ENCODE measurements around the gene DNM3.

The DNM3 gene

DNA sequence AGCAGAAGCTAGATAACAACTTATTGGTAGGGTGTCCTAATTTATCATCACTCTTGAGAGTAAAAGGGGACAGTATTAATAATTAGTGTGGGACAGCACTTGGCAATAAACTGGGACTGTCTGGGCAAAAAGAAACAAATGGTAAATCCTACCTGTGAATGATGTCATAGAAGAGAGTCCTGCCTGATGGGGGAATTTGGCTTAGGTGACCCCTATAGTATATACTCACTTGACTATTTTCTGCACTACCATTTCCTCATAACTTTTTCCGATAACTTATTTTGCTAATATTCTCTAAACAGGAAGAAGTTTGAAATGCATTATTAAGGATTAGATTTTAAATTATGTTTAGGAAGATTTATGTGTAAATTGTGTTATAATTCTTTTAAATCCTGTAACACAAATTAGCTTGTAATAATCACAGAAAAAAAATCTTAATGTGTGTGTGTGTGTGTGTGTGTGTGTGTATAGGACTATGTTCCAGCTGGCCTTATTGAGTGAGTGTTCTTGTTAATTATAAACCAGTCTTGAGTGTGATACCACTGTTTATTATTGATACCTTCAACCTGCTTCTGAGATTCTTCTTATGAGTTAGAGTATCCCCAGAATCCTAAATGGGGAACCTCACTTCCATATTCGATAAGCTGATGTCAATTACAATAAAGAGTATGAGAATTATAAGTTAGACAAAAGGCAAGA, 435.0 kb downstream of the DNM3 start:
- H3K27me3 ChIP-seq (ENCODE audit: insufficient read depth, low read length), result no peaks in the 10 kb centered on the region
- H3K79me2 ChIP-seq (ENCODE audit: insufficient read depth, low read length), result no peaks in the 10 kb centered on the region
- no peak overlapping the region for H3K4me2 ChIP-seq (ENCODE audit: low read length)
- H4K20me1 ChIP-seq (ENCODE audit: insufficient read depth, low read length), result no peaks in the 10 kb centered on the region
- no peak overlapping the region for H2AFZ ChIP-seq (ENCODE audit: low read length)
- TF ChIP-seq CTCF (IDR thresholded peaks at IDR 0.05; ENCODE audit: low read length) (no peak), EZH2 (IDR thresholded peaks at IDR 0.05; ENCODE audit: borderline replicate concordance, low read length) (no peak)
- no peak overlapping the region for H3K9ac ChIP-seq (ENCODE audit: low read length)
- no peaks in the 10 kb centered on the region for H3K36me3 ChIP-seq (ENCODE audit: insufficient read depth, low read length)
- no peak overlapping the region for H3K4me3 ChIP-seq (ENCODE audit: low read depth, low read length, poor library complexity, severe bottlenecking)
- H3K4me1 ChIP-seq (ENCODE audit: insufficient read depth, low read length, severe bottlenecking), result peaks cover 3% of the 10 kb centered on the region
- no peaks in the 10 kb centered on the region for H3F3A ChIP-seq (ENCODE audit: insufficient read depth, low read length)
- H3K9me3 ChIP-seq (ENCODE audit: low read length), result no peaks in the 10 kb centered on the region
- no peaks in the 10 kb centered on the region for H3K9me2 ChIP-seq (ENCODE audit: low read depth, low read length)
- no peak overlapping the region for H3K27ac ChIP-seq (ENCODE audit: low read depth, low read length, poor library complexity, severe bottlenecking)

DNA sequence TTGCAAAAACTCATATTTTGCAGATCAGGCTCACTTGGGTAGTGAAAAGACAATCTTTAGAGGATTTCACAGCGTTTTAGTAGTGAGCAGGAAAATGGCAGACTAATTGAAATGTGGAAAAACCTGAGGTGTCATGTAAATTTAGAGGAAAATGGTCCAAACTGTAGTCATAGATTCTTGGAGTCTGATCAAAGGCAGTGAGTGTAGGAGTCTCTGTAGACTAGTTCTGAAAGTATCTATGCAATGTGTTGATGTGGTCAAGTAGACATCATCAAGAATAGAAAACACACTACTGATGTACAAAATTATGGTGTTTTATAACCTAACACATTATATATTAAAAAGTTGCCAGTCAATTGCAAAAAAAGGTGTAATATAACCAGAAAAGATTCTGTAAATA, 436.0 kb downstream of the DNM3 start:
- Histone ChIP-seq H3K27me3 (ENCODE audit: insufficient read depth, low read length) (no peaks in the 10 kb centered on the region), H3F3A (ENCODE audit: insufficient read depth, low read length) (no peaks in the 10 kb centered on the region), H3K79me2 (ENCODE audit: insufficient read depth, low read length) (no peaks in the 10 kb centered on the region), H4K20me1 (ENCODE audit: insufficient read depth, low read length) (no peaks in the 10 kb centered on the region), H3K9me2 (ENCODE audit: low read depth, low read length) (no peaks in the 10 kb centered on the region), H3K4me3 (ENCODE audit: low read depth, low read length, poor library complexity, severe bottlenecking) (no peak overlapping the region), H3K9me3 (ENCODE audit: low read length) (no peaks in the 10 kb centered on the region), H3K4me1 (ENCODE audit: insufficient read depth, low read length, severe bottlenecking) (peaks cover 3% of the 10 kb centered on the region), H3K9ac (ENCODE audit: low read length) (no peak overlapping the region), H2AFZ (ENCODE audit: low read length) (no peak overlapping the region; the same call in 1 of the 2 replicates), H3K4me2 (ENCODE audit: low read length) (no peak overlapping the region), H3K36me3 (ENCODE audit: insufficient read depth, low read length) (no peaks in the 10 kb centered on the region), H3K27ac (ENCODE audit: low read depth, low read length, poor library complexity, severe bottlenecking) (no peak overlapping the region)
- TF ChIP-seq EZH2 (IDR thresholded peaks at IDR 0.05; ENCODE audit: borderline replicate concordance, low read length) (no peak), CTCF (IDR thresholded peaks at IDR 0.05; ENCODE audit: low read length) (no peak)

DNA sequence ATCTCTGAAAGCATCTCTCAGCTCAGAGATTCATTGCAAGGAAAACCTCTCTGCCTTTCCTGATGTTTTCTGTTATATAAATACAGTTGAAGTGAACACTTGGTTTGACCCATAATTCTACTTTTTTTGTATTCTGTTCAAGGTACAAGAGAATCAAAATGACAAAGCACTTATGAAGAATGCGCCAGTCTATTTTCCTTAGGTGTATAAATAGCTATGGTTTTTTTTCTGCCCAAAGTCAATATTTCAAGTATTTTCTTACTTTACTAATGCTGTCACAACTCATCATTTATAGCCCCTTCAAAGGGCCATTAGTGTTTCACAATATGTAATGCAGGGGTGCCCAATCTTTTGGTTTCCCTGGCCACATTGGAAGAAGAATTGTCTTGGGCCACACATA, 436.7 kb downstream of the DNM3 start:
- Histone ChIP-seq H3K9me2 (ENCODE audit: low read depth, low read length) (no peaks in the 10 kb centered on the region), H3K9me3 (ENCODE audit: low read length) (no peaks in the 10 kb centered on the region), H3K4me2 (ENCODE audit: low read length) (no peak overlapping the region), H3F3A (ENCODE audit: insufficient read depth, low read length) (no peaks in the 10 kb centered on the region), H3K27ac (ENCODE audit: low read depth, low read length, poor library complexity, severe bottlenecking) (no peak overlapping the region), H3K9ac (ENCODE audit: low read length) (no peak overlapping the region), H3K4me1 (ENCODE audit: insufficient read depth, low read length, severe bottlenecking) (peaks cover 3% of the 10 kb centered on the region), H3K36me3 (ENCODE audit: insufficient read depth, low read length) (no peaks in the 10 kb centered on the region), H3K4me3 (ENCODE audit: low read depth, low read length, poor library complexity, severe bottlenecking) (no peak overlapping the region), H3K79me2 (ENCODE audit: insufficient read depth, low read length) (no peaks in the 10 kb centered on the region), H2AFZ (ENCODE audit: low read length) (no peak overlapping the region), H4K20me1 (ENCODE audit: insufficient read depth, low read length) (no peaks in the 10 kb centered on the region), H3K27me3 (ENCODE audit: insufficient read depth, low read length) (no peaks in the 10 kb centered on the region)
- TF ChIP-seq EZH2 (IDR thresholded peaks at IDR 0.05; ENCODE audit: borderline replicate concordance, low read length) (no peak), CTCF (IDR thresholded peaks at IDR 0.05; ENCODE audit: low read length) (no peak)

Measured in OCI-LY1 (cell line).